K562 (cell line): ENCODE results near the gene GALR3. TPM values are rescaled to one million over a fixed set of nuclear protein-coding genes. Genes with fewer than 3 reads are reported as not detected.

ENCODE experiments used
- BCL6 ChIP-seq: fragments of 250-450 bp; sonication (Bioruptor Pico); IDR thresholded peaks from 2 replicates; pipeline ENCODE4 v1.4.0; 2020
- BRF1 ChIP-seq: IDR thresholded peaks from 3 replicates; pipeline ENCODE4 v1.6.1; 2011; ENCODE audit warnings: borderline replicate concordance, mild to moderate bottlenecking; ENCODE audit not compliant: insufficient read length; ENCODE audit errors: extremely low read depth
- GABPB1 ChIP-seq: sonication (generic); formaldehyde crosslinking; IDR thresholded peaks from 2 replicates; pipeline ENCODE4 v1.8.0; 2022; ENCODE audit warnings: mild to moderate bottlenecking, missing genetic modification reagents
- HDAC2 ChIP-seq: fragments of 450-650 bp; IDR thresholded peaks from 2 replicates; pipeline ENCODE4 v1.6.1; 2016; ENCODE audit warnings: mild to moderate bottlenecking
- NFYB ChIP-seq: IDR thresholded peaks from 2 replicates; pipeline ENCODE4 v1.6.1; 2011; ENCODE audit warnings: mild to moderate bottlenecking, moderate library complexity; ENCODE audit not compliant: insufficient read length; ENCODE audit errors: extremely low read depth
- NR0B1 ChIP-seq: fragments of 450-650 bp; IDR thresholded peaks from one replicate; pipeline ENCODE4 v1.6.1; 2018; ENCODE audit warnings: mild to moderate bottlenecking, moderate library complexity; ENCODE audit not compliant: partially characterized antibody
- NUFIP1 ChIP-seq: fragments of 450-650 bp; IDR thresholded peaks from 2 replicates; pipeline ENCODE4 v1.6.1; 2018; ENCODE audit not compliant: partially characterized antibody
- PHF21A ChIP-seq: fragments of 450-650 bp; IDR thresholded peaks from 2 replicates; pipeline ENCODE4 v1.6.1; 2017; ENCODE audit warnings: low read depth, borderline replicate concordance
- POLR2G ChIP-seq: fragments of 200-400 bp; formaldehyde crosslinking; IDR thresholded peaks from 2 replicates; pipeline ENCODE4 v1.6.1; 2017; ENCODE audit warnings: low read depth, mild to moderate bottlenecking, antibody characterized with exemption, low read length, moderate library complexity
- SMC3 ChIP-seq: conservative IDR thresholded peaks from 2 replicates; pipeline ENCODE4 v1.6.1; 2011; ENCODE audit warnings: low read depth, low read length, improper control_type of control experiment; ENCODE audit not compliant: insufficient read depth
- TAF7 ChIP-seq: fragments of 450-650 bp; IDR thresholded peaks from 2 replicates; pipeline ENCODE4 v1.6.1; 2016; ENCODE audit warnings: missing genetic modification characterization, missing compliant biosample characterization
- polyA plus RNA-seq, 8 experiments: library from polyadenylated mRNA; depleted of rRNA in 4 of 8; stranded (reverse) in 5 of 8; unstranded in 3 of 8; fragments of >200 nt; fragmentation: Nextera tagmentation in 2 of 8; fragmentation: Illumina TruSeq in 1 of 8; extraction: Ambion mirVana in 2 of 8; extraction: Trizol in 1 of 8; gene quantifications; 2 replicates each; pipeline versions ENCODE4 v1.2.1 to v1.2.3, GENCODE V29; 2011 to 2014; ENCODE audit warnings: inconsistent platforms in 1 of 8, missing spikeins in 1 of 8
- total RNA-seq, 7 experiments: library from RNA; depleted of rRNA in 6 of 7; stranded (reverse); fragments of >200 nt in 6 of 7; fragmentation: Illumina TruSeq in 2 of 7; extraction: Trizol in 2 of 7; gene quantifications; 2 replicates each; pipeline versions ENCODE4 v1.2.1 to v1.2.3, GENCODE V29; 2011 to 2021; ENCODE audit warnings: low replicate concordance in 1 of 7

GALR3 gene
- total and polyA plus RNA-seq, 9 of the 15 experiments (the other 6 are each of a cell fraction or from before 2014, with no cell fraction given) = 0.13 TPM; not detected in 8

- peak; percentile 91 for TF ChIP-seq POLR2G
- TF ChIP-seq PHF21A = no peak
- no peak for TF ChIP-seq HDAC2
- TF ChIP-seq SMC3 = no peak
- TF ChIP-seq BRF1 = no peak
- no peak for TF ChIP-seq TAF7 (tag)
- no peak for TF ChIP-seq NR0B1
- peak; percentile 72 for TF ChIP-seq NFYB
- peak; percentile 35; the same call in 1 of the 2 replicates for TF ChIP-seq GABPB1 (CRISPR knock-in tag)
- no peak for TF ChIP-seq NUFIP1
- TF ChIP-seq BCL6 = no peak
Observed at GRCh38 chr22:37807410-37808293, 15.5 kb upstream of the GALR3 start, which contains the start of gene GCAT (continued).
